Gastroesophageal sphincter (tissue), 3 donors: ENCODE data around the gene MPPED1.

Source experiments
- CTCF ChIP-seq, 4 experiments: fragments of 200-600 bp in 2 of 4; fragments of 450-650 bp in 2 of 4; sonication (generic) in 1 of 4; IDR thresholded peaks; one replicate each; pipeline ENCODE4 v1.5.1; 2017 to 2019; ENCODE audit warnings: antibody characterized with exemption in 4 of 4, mild to moderate bottlenecking in 2 of 4, moderate library complexity in 2 of 4
- EP300 ChIP-seq: sonication (generic); formaldehyde crosslinking; IDR thresholded peaks from one replicate; pipeline ENCODE4 v1.6.1; 2017; ENCODE audit warnings: antibody characterized with exemption, mild to moderate bottlenecking
- POLR2A ChIP-seq, 2 donors: fragments of 450-650 bp; IDR thresholded peaks; one replicate each; pipeline ENCODE4 v1.6.1; 2017; ENCODE audit warnings: antibody characterized with exemption in 2 of 2, mild to moderate bottlenecking in 2 of 2, moderate library complexity in 1 of 2
- POLR2AphosphoS5 ChIP-seq: sonication (generic); formaldehyde crosslinking; IDR thresholded peaks from one replicate; pipeline ENCODE4 v1.6.1; 2017; ENCODE audit warnings: antibody characterized with exemption

- TF ChIP-seq CTCF (IDR thresholded peaks at IDR 0.05) (no peak), POLR2A (IDR thresholded peaks at IDR 0.05) (no peak), POLR2AphosphoS5 (no peak), EP300 (no peak)
These were observed 128.7 kb downstream of the MPPED1 start for GRCh38 chr22:43540529-43540923.
